Measurements from ENCODE around the gene SERPINA9.
A peak's percentile ranks its signal among the peaks of the same experiment; 100 is the strongest.
"Not testable (repeated sequence)": the region's sequence is repeated elsewhere in the genome, so short reads cannot be mapped to it uniquely, and the experiment has no call there.

Gene SERPINA9

DNA sequence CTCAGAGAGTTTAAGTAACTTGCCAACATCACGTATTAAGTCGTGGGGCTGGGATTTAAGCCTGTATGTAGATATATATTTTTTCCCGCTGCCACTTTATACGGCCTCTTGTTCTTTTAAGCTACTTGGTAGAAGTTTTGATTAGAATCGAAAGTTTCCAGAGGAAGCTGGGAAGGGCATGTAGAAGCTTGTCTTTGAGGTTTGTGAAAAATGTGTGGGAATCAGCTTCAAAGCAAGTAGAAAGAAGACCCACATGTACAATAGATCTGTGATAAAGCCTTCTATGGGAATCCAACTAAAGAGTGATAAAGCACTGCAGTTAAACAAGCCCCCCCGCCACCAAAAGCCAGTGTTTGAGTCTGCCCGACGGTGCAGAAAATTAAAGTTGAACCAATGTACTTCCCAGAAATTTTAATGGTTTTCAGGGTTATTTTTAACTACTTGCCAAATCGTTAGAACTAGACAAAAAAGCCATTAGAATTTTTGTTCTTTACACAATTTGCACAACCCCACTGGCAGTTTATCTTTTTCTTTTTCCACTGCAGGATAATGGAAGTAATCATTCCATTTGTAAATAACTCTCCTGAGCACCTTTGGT is 48.9 kb downstream of the SERPINA9 start:
- in situ Hi-C loops (cut with HindIII; ENCODE audit: low pct_unique_long_range_greater_than_20kb, low sequenced_read_pairs) = no loop called here

DNA sequence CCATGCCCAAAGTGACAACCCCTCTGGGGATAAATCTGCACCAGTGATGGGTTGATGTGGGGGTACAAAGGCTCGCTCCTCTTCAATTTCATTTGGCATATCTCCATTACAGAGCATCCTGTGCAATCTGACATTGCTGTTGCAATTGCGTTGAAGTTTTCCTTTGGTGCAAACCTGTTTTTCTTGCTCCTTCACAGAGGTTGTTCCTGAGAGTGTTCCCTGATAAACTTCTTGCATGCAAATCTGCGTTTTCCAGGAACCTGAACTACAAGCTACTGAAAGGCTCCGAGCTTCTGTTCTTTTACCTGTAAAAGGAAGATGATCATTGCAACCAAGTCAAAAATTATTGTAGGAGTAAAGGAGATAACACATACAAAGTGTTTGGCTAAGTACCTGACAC is 49.5 kb downstream of the SERPINA9 start:
- TF ChIP-seq JUND (IDR thresholded peaks at IDR 0.05; ENCODE audit: low read depth) = no peak
- no peak for DNase-seq (ENCODE audit: low read depth in 1 of 2, low spot score in 1 of 2)
- in situ Hi-C loops (cut with HindIII; ENCODE audit: low pct_unique_long_range_greater_than_20kb, low sequenced_read_pairs) = no loop called here

More for the DNA sequence above, 48.9 kb downstream of the SERPINA9 start:
- DNase-seq (ENCODE audit: low read depth in 1 of 2, low spot score in 1 of 2) = no peak
- TF ChIP-seq JUND (IDR thresholded peaks at IDR 0.05; ENCODE audit: low read depth) = no peak

DNA sequence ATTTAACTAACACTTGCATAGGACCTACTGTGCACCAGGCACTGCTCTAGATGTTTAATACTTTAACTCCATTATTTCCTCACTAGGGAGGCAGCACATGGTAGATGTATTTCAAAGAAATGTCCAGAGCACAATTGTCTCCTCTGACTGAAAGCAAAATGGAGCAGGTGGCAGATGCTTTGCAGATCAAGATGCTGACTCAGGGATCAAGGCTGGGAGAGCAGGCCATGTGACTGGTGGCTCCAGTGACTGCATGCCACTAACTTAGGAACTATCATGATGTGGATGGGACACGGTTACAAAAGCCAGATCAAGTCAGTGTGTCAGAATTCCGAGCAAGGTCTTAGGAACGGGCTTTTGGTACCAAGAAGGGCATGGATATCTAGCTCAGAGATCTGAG is 51.6 kb downstream of the SERPINA9 start:
- DNase-seq (ENCODE audit: low read depth in 1 of 2, low spot score in 1 of 2) = no peak
- no peak for TF ChIP-seq JUND (IDR thresholded peaks at IDR 0.05; ENCODE audit: low read depth)
- in situ Hi-C loops (cut with HindIII; ENCODE audit: low pct_unique_long_range_greater_than_20kb, low sequenced_read_pairs) = no loop called here

DNA sequence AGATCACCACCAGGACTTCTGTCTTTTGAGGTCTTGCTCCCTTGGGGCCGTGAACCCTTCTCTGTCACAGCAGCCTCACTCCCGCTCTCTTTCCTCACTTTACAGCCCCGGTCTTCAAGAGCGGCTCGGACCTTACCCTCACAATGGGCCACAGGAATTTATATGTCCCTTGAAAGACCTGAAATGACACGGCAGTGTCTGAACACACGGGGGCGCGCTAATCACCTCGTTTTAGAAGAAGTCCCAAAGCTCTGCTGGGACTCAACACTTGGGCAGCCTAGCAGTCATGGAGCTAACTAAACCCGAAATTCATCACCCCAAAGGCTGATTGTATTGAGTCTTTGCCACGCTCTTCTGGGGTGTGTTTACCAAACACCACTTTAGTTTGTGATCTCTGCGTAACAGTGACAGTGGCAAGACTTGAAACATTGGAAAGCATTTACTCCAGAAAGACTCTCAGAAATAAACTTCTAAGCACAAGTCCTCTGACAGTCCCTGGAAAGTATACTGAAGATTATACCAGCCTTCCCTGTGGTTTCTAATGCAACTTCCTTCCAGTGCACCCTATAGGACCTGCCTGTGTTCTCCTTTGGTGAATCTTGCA is 52.4 kb downstream of the SERPINA9 start:
- in situ Hi-C loops (cut with HindIII; ENCODE audit: low pct_unique_long_range_greater_than_20kb, low sequenced_read_pairs) = no loop called here
- no peak for TF ChIP-seq JUND (IDR thresholded peaks at IDR 0.05; ENCODE audit: low read depth)
- peak; percentile 54 to 95 for DNase-seq (ENCODE audit: low read depth in 1 of 2, low spot score in 1 of 2)

DNA sequence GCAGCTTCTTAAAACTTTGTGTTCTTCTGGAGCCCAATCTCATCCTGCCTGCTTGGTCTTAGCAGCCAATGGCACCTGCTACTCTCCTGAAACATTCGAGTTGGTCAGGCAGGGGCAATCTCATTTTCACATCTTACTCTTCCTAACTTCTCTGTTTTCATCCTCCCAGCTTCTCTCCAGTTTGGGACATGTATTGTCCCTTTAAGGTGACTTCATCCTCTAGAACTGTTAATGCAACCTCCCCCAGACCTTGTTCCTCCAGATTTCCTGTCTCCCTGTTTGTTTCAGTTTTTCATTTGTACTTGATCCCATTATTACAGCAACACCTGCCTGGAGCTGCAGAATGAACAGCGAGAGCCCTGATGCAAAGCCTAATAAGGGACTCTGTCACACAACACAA is 54.7 kb downstream of the SERPINA9 start:
- peak; percentile 39; the same call in 1 of the 2 replicates for TF ChIP-seq JUND (IDR thresholded peaks at IDR 0.05; ENCODE audit: low read depth)
- in situ Hi-C loops (cut with HindIII; ENCODE audit: low pct_unique_long_range_greater_than_20kb, low sequenced_read_pairs) = no loop called here
- DNase-seq (ENCODE audit: low read depth in 1 of 2, low spot score in 1 of 2) = peak in 1 of 2 experiments; percentile 72

DNA sequence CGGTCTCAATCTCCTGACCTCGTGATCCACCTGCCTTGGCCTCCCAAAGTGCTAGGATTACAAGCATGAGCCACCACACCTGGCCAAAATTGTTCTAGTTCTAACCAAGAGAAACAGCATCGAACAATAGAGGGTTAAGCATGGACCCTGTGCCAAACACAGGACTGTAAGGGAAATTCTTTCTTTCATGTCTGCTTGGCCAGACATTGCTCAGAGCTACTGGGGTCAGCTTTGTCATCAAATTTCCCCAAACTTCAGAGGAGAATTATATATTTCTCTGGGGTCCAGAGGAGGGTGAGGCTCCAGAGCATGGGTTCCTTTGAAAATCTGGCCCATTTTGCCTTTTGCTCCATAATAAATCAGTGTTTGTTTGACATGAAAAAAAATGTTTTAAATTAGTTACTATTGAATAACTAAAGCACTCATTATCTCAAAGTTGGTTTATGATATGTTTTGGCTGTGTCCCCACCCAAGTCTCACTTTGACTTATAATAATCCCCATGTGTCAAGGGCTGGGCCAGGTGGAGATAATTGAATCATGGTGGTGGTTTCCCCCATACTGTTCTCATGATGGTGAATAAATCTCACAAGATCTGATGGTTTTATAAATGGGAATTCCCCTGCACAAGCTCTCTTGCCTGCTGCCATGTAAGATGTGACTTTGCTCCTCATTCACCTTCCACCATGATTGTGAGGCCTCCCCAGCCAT is 58.3 kb downstream of the SERPINA9 start:
- in situ Hi-C loops (cut with HindIII; ENCODE audit: low pct_unique_long_range_greater_than_20kb, low sequenced_read_pairs) = not testable (repeated sequence)

More for the DNA sequence above, 58.3 kb downstream of the SERPINA9 start:
- not testable (repeated sequence) for DNase-seq (ENCODE audit: low read depth in 1 of 2, low spot score in 1 of 2)
